Large intestine (tissue), 3 donors: Measurements from ENCODE around the gene ANXA1. TPM values are rescaled to one million over a fixed set of nuclear protein-coding genes. Genes with fewer than 3 reads are reported as not detected.

Experiments used
- DNase-seq, 2 donors: peaks; one replicate each; pipeline versions ENCODE4 v3.0.0 to v3.0.0-alpha.2; 2013
- H3K27ac ChIP-seq: one replicate; pipeline ENCODE4 v1.5.1; 2013; ENCODE audit warnings: low read length
- H3K27me3 ChIP-seq: 2 replicates; pipeline ENCODE4 v1.6.1; 2013; ENCODE audit warnings: low read length; ENCODE audit not compliant: control insufficient read depth, insufficient read depth
- H3K36me3 ChIP-seq: 2 replicates; pipeline ENCODE4 v1.6.1; 2013; ENCODE audit warnings: low read length; ENCODE audit not compliant: control insufficient read depth, insufficient read depth
- H3K4me1 ChIP-seq: one replicate; pipeline ENCODE4 v1.6.1; 2013; ENCODE audit warnings: low read length; ENCODE audit not compliant: control insufficient read depth, insufficient read depth
- H3K4me3 ChIP-seq: one replicate; pipeline ENCODE4 v1.5.1; 2013; ENCODE audit warnings: low read length
- H3K9me3 ChIP-seq: one replicate; pipeline ENCODE4 v1.6.1; 2013; ENCODE audit warnings: mild to moderate bottlenecking, low read depth, low read length, moderate library complexity; ENCODE audit not compliant: control insufficient read depth
- WGBS: methylation state at CpG from one replicate; pipeline ENCODE4 v1.1.5; 2013; ENCODE audit warnings: low lambda C conversion rate; ENCODE audit not compliant: insufficient coverage; 5-methylcytosine and 5-hydroxymethylcytosine counted together
- polyA plus RNA-seq: library from polyadenylated mRNA; unstranded; fragments of 120-200 nt; gene quantifications from one replicate; pipeline ENCODE4 v1.2.1, GENCODE V29; 2013

The ANXA1 gene
- polyA plus RNA-seq, 1 donor: 79.3 TPM

DNA sequence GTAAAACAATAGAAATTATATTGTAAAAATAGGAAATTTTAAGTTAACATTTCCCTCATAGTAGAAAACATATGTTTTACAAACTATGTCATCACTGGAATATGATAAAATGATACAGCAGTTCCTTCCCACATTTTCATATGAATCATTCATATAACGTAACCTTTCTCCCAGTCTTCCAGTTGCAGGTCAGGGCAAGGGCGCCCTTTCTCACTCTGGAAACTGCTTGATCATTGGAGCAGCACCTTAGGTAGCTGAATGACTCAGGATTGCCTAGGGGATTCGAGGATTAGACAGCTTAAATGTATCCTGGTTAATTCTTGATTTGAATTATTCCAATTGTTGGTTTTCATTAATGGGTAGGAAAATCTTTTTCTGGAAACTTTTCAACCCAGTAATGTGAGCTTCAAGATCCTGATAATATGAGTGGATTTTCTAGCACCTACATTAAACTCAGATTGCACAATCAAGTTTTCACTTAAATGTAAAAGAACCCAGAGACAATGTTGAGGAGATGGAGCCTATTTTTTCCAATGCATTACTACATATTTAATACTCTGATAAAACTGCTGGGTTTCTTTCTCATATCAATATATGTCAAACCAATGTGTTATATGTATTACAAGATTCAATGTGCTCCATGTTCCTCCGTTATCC is 32.6 kb upstream of the ANXA1 start:
- no peak for DNase-seq
- Histone ChIP-seq H3K27me3 (no peaks in the 10 kb centered on the region), H3K4me3 (no peak overlapping the region), H3K36me3 (no peaks in the 10 kb centered on the region), H3K4me1 (no peaks in the 10 kb centered on the region), H3K27ac (no peak overlapping the region), H3K9me3 (peaks cover 4% of the 10 kb centered on the region)
- WGBS: 100% methylated on average over 1 of the region's 4 CpGs

DNA sequence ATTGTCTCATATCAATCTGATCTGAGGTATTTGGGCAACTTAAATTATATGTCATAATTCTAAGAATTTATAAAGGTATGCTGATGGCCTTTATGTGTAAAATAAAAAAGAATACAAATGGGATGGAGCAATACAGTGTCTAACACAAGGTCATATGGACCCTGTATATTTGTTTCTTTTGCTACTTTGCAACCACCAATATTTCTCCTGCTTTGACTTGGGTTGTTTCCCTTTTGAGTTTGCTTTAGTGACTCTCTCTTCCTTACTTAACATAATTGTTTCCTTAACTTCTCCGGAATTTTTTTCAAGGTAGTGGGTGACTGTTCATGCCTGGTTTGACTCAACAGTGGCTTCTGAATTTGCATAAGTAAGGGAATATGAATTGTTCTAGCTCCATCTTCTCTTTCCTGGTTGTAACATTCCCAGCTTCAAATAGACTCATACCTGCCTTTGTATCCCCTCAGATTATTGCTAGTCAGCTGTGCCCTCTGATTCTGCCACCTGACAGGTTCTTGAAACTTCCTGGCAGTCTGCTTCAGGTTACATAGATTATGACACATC is 30.2 kb upstream of the ANXA1 start:
- no peaks in the 10 kb centered on the region for H3K27me3 ChIP-seq
- no peak overlapping the region for H3K4me3 ChIP-seq
- no peaks in the 10 kb centered on the region for H3K36me3 ChIP-seq
- H3K4me1 ChIP-seq: no peaks in the 10 kb centered on the region
- 83% methylated on average over 1 of the region's 1 CpG for WGBS
- H3K27ac ChIP-seq: no peak overlapping the region
- peaks cover 8% of the 10 kb centered on the region for H3K9me3 ChIP-seq
- no peak for DNase-seq

DNA sequence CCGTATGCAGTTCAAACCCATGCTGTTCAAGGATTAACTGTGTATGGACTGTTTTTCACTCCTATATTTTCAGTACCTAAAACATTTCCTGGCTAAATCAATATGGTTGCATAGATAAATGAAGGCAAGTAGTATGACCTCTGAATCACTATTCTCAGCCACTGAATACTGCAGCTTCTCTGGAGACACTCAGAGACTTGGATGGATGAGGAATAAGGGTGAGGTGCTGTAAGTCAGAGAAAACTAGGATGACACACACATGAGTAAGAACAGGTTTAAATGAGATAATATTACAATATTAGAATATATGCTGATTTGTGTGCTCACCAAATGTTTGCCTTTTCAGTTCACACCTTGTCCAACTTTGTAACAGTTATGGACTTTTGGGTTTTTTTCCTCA is 26.0 kb upstream of the ANXA1 start:
- WGBS: 100% methylated on average over 1 of the region's 1 CpG
- Histone ChIP-seq H3K36me3 (no peaks in the 10 kb centered on the region), H3K4me3 (no peak overlapping the region), H3K27me3 (no peaks in the 10 kb centered on the region), H3K4me1 (no peaks in the 10 kb centered on the region), H3K9me3 (peaks cover 8% of the 10 kb centered on the region), H3K27ac (no peak overlapping the region)
- DNase-seq: no peak

DNA sequence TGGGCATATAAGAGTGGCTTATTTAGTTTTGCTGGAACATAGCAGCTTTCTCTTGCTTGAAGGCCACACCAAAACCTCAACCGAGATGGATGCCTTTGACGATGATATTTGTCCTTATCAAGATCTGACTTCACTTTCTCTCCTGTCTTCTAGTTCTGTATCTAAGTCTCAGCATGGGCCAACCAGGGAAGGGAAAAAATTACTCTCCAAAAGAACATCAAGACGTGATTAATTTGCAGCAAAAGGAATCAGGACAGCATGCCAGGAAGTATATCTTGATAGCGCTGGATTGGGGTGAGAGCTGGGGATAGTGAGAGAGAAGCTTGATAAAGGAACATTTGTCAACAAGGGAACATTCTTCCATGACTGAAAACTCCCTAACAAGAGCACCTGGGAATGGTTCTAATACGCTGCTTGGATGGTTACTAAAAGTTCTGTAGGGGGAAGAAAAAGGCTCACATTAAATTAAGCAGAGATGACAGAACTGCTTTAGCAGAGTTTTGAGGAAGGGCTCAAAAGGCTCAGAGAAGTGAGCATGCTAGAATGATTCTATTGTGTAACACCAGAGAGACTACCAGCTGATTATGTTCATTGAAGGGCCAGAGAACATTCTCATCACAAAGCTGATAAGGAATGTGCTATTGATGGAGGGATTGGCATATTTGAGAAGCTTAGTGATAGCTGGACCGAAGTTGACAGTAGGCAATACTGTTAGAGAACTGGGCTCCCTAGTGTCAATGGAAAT is 21.6 kb upstream of the ANXA1 start:
- no peaks in the 10 kb centered on the region for H3K27me3 ChIP-seq
- WGBS: 94% methylated on average over 6 of the region's 6 CpGs

DNA sequence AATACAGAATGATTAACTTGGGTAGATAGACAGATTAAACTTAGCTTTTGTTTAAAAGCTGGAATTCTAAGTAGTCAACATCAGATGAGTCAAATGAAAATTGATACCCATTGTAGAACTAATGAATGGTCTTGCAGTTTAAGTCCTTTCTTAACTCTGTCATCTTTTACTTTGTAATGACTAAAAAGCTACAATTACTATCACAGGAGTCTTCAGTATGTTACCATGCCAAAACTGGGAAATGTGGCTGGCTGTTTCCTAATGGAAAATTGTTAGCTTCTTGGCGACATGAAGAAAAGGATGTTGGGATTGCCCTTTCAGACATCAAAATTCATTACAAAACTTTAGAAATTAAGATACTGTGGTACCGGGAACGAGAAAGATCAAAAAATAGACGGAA is 20.2 kb upstream of the ANXA1 start:
- peak overlapping the region; percentile 81 for H3K27ac ChIP-seq
- no peak overlapping the region for H3K4me3 ChIP-seq
- H3K4me1 ChIP-seq: peaks cover 4% of the 10 kb centered on the region
- WGBS: 94% methylated on average over 3 of the region's 4 CpGs
- no peaks in the 10 kb centered on the region for H3K9me3 ChIP-seq
- H3K27me3 ChIP-seq: no peaks in the 10 kb centered on the region
- no peak for DNase-seq
- H3K36me3 ChIP-seq: no peaks in the 10 kb centered on the region

More for the DNA sequence above, 21.6 kb upstream of the ANXA1 start:
- Histone ChIP-seq H3K4me3 (no peak overlapping the region), H3K4me1 (peaks cover 4% of the 10 kb centered on the region), H3K27ac (no peak overlapping the region), H3K36me3 (no peaks in the 10 kb centered on the region), H3K9me3 (no peaks in the 10 kb centered on the region)
- no peak for DNase-seq

DNA sequence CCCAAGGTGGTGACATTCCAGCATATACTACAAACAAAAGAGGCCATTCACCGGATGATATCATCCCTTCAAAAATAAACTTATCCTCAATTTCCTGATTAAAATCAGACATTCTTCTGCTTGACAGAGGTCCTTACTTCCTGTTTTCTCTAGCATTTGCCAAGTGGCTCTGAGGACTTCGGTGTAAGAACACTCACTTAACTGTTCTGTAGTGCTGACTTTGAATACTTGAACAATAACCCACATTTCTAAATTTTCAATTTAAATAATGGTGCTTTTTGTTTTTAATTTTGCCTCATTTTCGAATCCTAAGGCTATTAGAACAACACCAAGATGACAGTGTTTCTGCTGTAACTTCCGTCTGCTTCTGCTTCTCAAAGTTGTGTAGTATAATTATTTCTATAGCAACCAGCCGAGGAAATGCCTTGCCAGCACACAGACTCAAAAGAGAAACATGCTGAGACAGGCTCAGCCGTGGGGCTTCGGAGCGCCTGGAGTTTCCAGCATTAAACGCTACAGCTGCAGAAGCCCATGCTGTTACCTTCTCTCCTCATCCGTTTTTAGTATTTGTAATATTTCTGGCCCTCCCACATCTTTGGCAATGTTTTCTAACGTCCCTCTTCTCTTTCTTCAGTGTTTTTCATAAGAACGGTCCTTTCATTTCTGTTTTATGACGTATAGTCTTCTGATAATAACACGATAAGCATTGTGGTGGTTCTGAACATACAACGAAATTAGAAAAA is 19.5 kb upstream of the ANXA1 start:
- Histone ChIP-seq H3K9me3 (no peaks in the 10 kb centered on the region), H3K27ac (peak overlapping the region; percentile 81), H3K4me1 (peaks cover 4% of the 10 kb centered on the region), H3K36me3 (no peaks in the 10 kb centered on the region), H3K27me3 (no peaks in the 10 kb centered on the region), H3K4me3 (peak overlapping the region; percentile 50)
- 6% methylated on average over 5 of the region's 15 CpGs for WGBS
- peak; percentile 80 to 89 for DNase-seq

DNA sequence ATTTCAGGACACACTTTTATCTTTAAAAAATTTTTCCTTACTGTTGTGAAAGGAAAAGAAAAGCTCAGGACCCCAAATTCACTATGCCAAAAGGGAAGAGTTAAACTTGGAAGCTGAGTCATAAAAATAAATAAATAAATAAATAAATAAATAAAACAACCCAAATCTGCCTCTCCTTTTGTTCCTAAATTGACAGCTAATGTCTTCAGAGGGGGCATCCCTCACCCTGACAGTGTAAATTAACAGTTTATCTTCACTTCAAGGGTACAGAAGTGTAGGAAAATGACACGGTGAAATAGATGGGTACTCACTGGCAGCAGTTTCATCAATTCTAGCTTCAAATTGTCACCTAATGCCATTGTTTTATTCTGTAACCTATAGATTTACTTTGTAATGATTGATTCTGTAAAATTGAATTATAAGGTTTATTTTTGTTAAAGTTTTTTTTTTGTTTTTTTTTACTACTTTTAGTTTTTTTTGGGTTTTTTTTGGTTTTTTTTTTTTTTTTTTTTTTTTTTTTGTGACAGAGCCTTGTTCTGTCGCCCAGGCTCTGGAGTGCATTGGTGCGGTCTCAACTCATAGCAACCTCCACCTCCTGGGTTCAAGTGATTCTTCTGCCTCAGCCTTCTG is 18.5 kb upstream of the ANXA1 start:
- Histone ChIP-seq H3K9me3 (no peaks in the 10 kb centered on the region), H3K36me3 (no peaks in the 10 kb centered on the region), H3K27me3 (no peaks in the 10 kb centered on the region), H3K27ac (peak overlapping the region; percentile 76), H3K4me3 (no peak overlapping the region), H3K4me1 (peaks cover 4% of the 10 kb centered on the region)
- DNase-seq: no peak
- WGBS: no CpG with 5 or more reads among the region's 3 CpGs

DNA sequence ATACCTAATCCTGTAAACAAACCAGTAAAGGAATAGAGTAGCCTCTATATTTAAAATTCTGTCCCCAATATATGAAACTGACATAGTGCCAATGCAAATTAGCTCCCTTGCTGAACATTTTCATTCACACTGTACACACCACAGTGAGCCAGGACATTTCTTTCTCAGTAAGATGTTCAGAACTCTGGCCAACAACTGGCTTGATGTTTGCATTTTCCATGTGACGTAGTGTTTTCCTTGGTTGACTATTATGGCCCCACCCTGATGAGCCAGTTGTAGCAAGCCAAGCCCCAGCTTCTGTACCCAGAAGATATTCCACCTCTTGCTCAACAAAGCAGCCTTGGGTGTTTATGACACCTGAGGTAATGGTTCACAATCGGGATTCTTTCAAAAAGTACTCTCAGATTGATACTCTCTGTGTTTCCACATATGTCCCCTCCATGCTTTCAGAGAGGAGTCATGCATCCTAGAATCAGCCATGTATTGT is 17.7 kb upstream of the ANXA1 start:
- DNase-seq: peak; percentile 83 to 88
- WGBS: no CpG with 5 or more reads among the region's 2 CpGs

DNA sequence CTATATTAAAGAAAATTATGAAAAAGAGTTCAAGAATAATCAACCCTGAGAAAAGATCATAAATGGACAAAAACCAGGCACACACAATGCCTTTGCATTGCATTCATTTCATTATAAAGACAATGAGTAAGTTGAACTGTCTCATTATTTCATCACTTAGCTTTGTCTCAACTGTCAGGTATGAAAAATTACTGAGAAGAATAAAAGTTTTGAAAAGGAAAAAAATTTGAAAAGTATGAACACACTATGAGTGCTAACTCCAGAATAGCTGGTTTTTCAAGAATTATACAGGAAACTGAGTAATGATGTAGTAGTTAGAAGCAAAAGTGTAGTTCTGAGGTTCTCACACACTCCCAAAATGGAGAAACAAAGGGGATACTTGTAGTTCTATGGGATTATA is 16.3 kb upstream of the ANXA1 start:
- no peaks in the 10 kb centered on the region for H3K36me3 ChIP-seq
- no peaks in the 10 kb centered on the region for H3K27me3 ChIP-seq
- no peak overlapping the region for H3K4me3 ChIP-seq
- no peaks in the 10 kb centered on the region for H3K9me3 ChIP-seq
- H3K4me1 ChIP-seq: peaks cover 4% of the 10 kb centered on the region
- no peak overlapping the region for H3K27ac ChIP-seq
- DNase-seq: no peak

More for the DNA sequence above, 17.7 kb upstream of the ANXA1 start:
- Histone ChIP-seq H3K27ac (peak overlapping the region; percentile 76), H3K9me3 (no peaks in the 10 kb centered on the region), H3K4me3 (no peak overlapping the region), H3K27me3 (no peaks in the 10 kb centered on the region), H3K36me3 (no peaks in the 10 kb centered on the region), H3K4me1 (peaks cover 4% of the 10 kb centered on the region)
